ENCODE results near the gene TMED5. TPM values are rescaled to one million over a fixed set of nuclear protein-coding genes. Genes with fewer than 3 reads are reported as not detected.

The TMED5 gene
- total and polyA plus RNA-seq, 4 donors: 15.1 to 132 (median 56.4) TPM

- 83 to 86% methylated on average over 1 of the region's 1 CpG for WGBS, 2 donors
- no peak for TF ChIP-seq CTCF (IDR thresholded peaks at IDR 0.05; ENCODE audit: control extremely low read depth, extremely low read depth)
- Histone ChIP-seq H3K27me3 (ENCODE audit: control insufficient read depth in 3 of 3, insufficient read depth in 3 of 3, low read length in 2 of 3) (no peaks in the 10 kb centered on the region), H3K36me3 (ENCODE audit: control insufficient read depth in 4 of 4, insufficient read depth in 4 of 4, low read length in 4 of 4) (peaks cover 4 to 16% (median 8%) of the 10 kb centered on the region in 4 donors), H3K27ac (ENCODE audit: low read depth in 1 of 2, low read length in 1 of 2) (no peak overlapping the region), H3K4me3 (no peak overlapping the region), H3K4me1 (ENCODE audit: control insufficient read depth in 5 of 5, insufficient read depth in 5 of 5, low read length in 5 of 5) (no peaks in the 10 kb centered on the region), H3K9me3 (ENCODE audit: control insufficient read depth in 4 of 4, insufficient read depth in 3 of 4, low read length in 3 of 4) (no peaks in the 10 kb centered on the region), H3K9ac (ENCODE audit: insufficient read depth in 1 of 2, low read length in 2 of 2) (no peak overlapping the region)
- ATAC-seq (ENCODE audit: insufficient read depth, low FRiP score): no peak
- DNase-seq: no peak
Observed at GRCh38 chr1:93140106-93140505, 40.1 kb downstream of the TMED5 start.

GRCh38 chr1:93137604-93138292, 42.5 kb downstream of the TMED5 start:
- Histone ChIP-seq H3K4me3 (no peak overlapping the region), H3K27ac (ENCODE audit: low read depth in 1 of 2, low read length in 1 of 2) (no peak overlapping the region), H3K4me1 (ENCODE audit: control insufficient read depth in 5 of 5, insufficient read depth in 5 of 5, low read length in 5 of 5) (no peaks in the 10 kb centered on the region), H3K27me3 (ENCODE audit: control insufficient read depth in 3 of 3, insufficient read depth in 3 of 3, low read length in 2 of 3) (no peaks in the 10 kb centered on the region), H3K9ac (ENCODE audit: insufficient read depth in 1 of 2, low read length in 2 of 2) (no peak overlapping the region), H3K9me3 (ENCODE audit: control insufficient read depth in 4 of 4, insufficient read depth in 3 of 4, low read length in 3 of 4) (no peaks in the 10 kb centered on the region), H3K36me3 (ENCODE audit: control insufficient read depth in 4 of 4, insufficient read depth in 4 of 4, low read length in 4 of 4) (peaks cover 6 to 21% (median 12%) of the 10 kb centered on the region in 4 donors)
- 55 to 63% methylated on average over 3 of the region's 3 CpGs for WGBS, 2 donors
- TF ChIP-seq CTCF (IDR thresholded peaks at IDR 0.05; ENCODE audit: control extremely low read depth, extremely low read depth): no peak
- ATAC-seq (ENCODE audit: insufficient read depth, low FRiP score) (no peak), DNase-seq (no peak)

- Histone ChIP-seq H3K9me3 (ENCODE audit: control insufficient read depth in 4 of 4, insufficient read depth in 3 of 4, low read length in 3 of 4) (no peaks in the 10 kb centered on the region), H3K27ac (ENCODE audit: low read depth in 1 of 2, low read length in 1 of 2) (no peak overlapping the region), H3K27me3 (ENCODE audit: control insufficient read depth in 3 of 3, insufficient read depth in 3 of 3, low read length in 2 of 3) (no peaks in the 10 kb centered on the region), H3K36me3 (ENCODE audit: control insufficient read depth in 4 of 4, insufficient read depth in 4 of 4, low read length in 4 of 4) (peaks cover 6 to 29% (median 14%) of the 10 kb centered on the region in 4 donors), H3K4me1 (ENCODE audit: control insufficient read depth in 5 of 5, insufficient read depth in 5 of 5, low read length in 5 of 5) (no peaks in the 10 kb centered on the region), H3K9ac (ENCODE audit: insufficient read depth in 1 of 2, low read length in 2 of 2) (no peak overlapping the region), H3K4me3 (no peak overlapping the region)
- no peak for TF ChIP-seq CTCF (IDR thresholded peaks at IDR 0.05; ENCODE audit: control extremely low read depth, extremely low read depth)
- no peak for DNase-seq
- no peak for ATAC-seq (ENCODE audit: insufficient read depth, low FRiP score)
- WGBS, 2 donors: 94% methylated on average over 5 of the region's 5 CpGs
Observed at GRCh38 chr1:93136445-93136844, 43.8 kb downstream of the TMED5 start.

- no peak overlapping the region for H3K4me3 ChIP-seq
- H3K27me3 ChIP-seq (ENCODE audit: control insufficient read depth in 3 of 3, insufficient read depth in 3 of 3, low read length in 2 of 3): no peaks in the 10 kb centered on the region
- H3K9me3 ChIP-seq (ENCODE audit: control insufficient read depth in 4 of 4, insufficient read depth in 3 of 4, low read length in 3 of 4): no peaks in the 10 kb centered on the region
- ATAC-seq (ENCODE audit: insufficient read depth, low FRiP score) (no peak), DNase-seq (no peak)
- H3K36me3 ChIP-seq (ENCODE audit: control insufficient read depth in 4 of 4, insufficient read depth in 4 of 4, low read length in 4 of 4): peaks cover 6 to 33% (median 18%) of the 10 kb centered on the region in 4 donors
- no peak overlapping the region for H3K27ac ChIP-seq (ENCODE audit: low read depth in 1 of 2, low read length in 1 of 2)
- TF ChIP-seq CTCF (IDR thresholded peaks at IDR 0.05; ENCODE audit: control extremely low read depth, extremely low read depth): no peak
- H3K4me1 ChIP-seq (ENCODE audit: control insufficient read depth in 5 of 5, insufficient read depth in 5 of 5, low read length in 5 of 5): peaks cover 0 to 5% (median 0%) of the 10 kb centered on the region in 5 donors
- H3K9ac ChIP-seq (ENCODE audit: insufficient read depth in 1 of 2, low read length in 2 of 2): no peak overlapping the region
Observed at GRCh38 chr1:93132638-93133037, 47.6 kb downstream of the TMED5 start.
